RWPE1 (cell line): ENCODE data around the gene ST7.

Experiments
- CTCF ChIA-PET: fragments of 350-600 bp; sonication (Branson Sonifier 250); formaldehyde crosslinking; extraction: SDS; loops from one replicate; lab custom pipeline; 2021; lab: Yijun Ruan, JAX
- POLR2A ChIA-PET: fragments of 400-600 bp; formaldehyde crosslinking; extraction: SDS; loops from one replicate; lab custom pipeline; 2020; ENCODE audit warnings: antibody characterized with exemption; ENCODE audit not compliant: low non-redundant PET; lab: Yijun Ruan, JAX
- DNase-seq: peaks from one replicate; pipeline ENCODE4 v3.0.0; 2012; ENCODE audit warnings: low spot score
- H3K27ac ChIP-seq: fragments of 450-650 bp; 2 replicates; pipeline ENCODE4 v1.5.1; 2017
- TF ChIP-seq, protein P1 (sequence below): fragments of 450-650 bp; conservative IDR thresholded peaks from 2 replicates; pipeline ENCODE4 v1.5.1; 2017; ENCODE audit warnings: low read depth, mild to moderate bottlenecking

ST7 gene

DNA sequence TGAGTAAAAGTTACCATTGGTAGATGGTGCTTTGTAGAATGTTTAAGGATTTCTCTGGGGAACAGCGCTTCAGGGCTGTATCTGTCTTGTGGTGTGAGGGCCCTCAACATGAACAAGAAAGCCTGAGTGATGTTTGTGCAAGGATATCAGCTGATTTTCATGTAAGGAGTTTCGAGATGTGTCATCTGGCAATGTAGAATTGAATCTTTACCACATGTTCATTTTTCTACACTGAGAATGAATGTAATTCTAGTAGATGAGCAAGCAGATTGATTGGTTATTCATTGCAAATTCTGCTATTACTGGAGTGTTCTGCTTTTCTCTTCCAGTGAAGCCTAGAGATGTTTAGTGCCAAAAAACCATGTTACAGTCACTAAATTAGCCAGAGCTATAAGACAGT is 87.7 kb downstream of the ST7 start:
- DNase-seq = no peak
- TF ChIP-seq, protein P1, sequence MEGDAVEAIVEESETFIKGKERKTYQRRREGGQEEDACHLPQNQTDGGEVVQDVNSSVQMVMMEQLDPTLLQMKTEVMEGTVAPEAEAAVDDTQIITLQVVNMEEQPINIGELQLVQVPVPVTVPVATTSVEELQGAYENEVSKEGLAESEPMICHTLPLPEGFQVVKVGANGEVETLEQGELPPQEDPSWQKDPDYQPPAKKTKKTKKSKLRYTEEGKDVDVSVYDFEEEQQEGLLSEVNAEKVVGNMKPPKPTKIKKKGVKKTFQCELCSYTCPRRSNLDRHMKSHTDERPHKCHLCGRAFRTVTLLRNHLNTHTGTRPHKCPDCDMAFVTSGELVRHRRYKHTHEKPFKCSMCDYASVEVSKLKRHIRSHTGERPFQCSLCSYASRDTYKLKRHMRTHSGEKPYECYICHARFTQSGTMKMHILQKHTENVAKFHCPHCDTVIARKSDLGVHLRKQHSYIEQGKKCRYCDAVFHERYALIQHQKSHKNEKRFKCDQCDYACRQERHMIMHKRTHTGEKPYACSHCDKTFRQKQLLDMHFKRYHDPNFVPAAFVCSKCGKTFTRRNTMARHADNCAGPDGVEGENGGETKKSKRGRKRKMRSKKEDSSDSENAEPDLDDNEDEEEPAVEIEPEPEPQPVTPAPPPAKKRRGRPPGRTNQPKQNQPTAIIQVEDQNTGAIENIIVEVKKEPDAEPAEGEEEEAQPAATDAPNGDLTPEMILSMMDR = no peak
- no peak overlapping the region for H3K27ac ChIP-seq
- POLR2A ChIA-PET = no interaction called here
- CTCF ChIA-PET = no interaction called here

DNA sequence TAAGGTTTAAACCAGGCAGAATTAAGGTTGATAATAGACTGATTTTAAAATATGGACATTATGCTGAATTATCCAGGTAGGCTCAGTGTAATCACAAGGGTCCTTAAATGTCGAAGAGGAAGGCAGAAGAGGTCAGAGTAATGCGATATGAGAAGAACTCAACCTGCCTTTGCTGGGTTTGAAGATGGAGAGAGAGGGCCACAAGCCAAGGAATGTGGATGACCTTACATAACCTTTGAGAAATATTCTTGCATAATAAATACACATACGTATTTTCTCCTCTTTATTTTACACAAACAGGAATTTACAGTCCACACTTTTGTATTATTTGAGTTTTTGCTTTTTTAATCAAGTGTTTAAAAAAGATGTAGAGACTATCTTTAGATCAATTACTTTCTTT is 88.5 kb downstream of the ST7 start:
- no peak for DNase-seq
- ChIA-PET CTCF (no interaction called here), POLR2A (no interaction called here)
- TF ChIP-seq, protein P1 = no peak
- H3K27ac ChIP-seq = no peak overlapping the region

DNA sequence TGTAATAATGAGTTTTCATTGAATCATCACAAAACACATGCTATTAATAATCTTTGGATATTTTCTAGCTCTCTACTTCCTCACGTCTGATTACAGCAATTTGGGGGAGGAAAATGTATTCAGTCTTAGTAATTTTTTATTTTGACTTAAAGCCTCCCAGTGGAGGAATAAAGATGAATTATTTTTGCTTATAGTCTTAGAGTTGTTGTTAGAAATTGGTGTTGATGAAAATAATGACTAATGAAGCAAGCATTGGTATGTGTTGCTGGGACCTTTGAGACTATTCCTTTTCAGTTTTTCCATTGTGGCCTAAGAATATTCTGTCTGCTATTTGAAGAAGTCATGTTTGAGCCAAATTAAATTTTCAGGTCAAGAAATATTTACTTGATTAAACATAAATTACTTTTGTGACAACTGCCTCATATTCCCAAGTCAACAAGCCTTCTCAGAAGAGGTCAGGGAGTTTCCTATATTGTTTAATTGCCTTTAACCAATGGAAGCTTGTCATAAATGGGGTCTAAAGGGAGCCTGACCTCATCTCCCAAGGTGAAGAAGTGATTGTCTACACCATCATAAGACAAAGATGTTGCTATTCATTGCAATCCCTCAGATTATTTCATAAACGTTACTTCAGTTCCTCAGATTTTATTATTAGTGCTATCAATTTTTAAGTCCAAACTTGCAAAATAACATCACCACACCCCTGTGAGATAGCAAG is 90.0 kb downstream of the ST7 start:
- DNase-seq = no peak
- POLR2A ChIA-PET = no interaction called here

DNA sequence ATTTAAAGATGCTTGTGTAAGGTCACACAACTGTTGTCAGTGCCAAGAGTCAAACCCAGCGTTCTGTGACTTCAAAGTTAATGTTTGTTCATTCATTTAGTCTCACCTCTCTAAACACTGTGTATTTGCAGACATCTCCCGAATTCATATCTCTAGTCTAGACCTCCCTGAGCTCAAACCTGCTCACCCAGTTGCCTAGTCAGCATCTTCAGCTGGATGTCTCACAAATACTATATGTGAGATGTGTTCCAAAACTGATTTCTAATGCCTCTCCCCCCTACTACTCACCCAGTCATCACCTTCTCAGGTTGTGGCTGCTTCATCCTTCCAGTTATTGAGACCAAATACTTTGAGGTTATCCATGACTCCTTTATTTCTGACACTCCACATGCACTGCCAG is 91.4 kb downstream of the ST7 start:
- ChIA-PET CTCF (interaction anchor here (0.8 kb wide), 1 partner anchor 330 kb away, joined by 4 read pairs; no protein-coding TSS in a partner anchor), POLR2A (no interaction called here)
- TF ChIP-seq, protein P1 = no peak
- DNase-seq = no peak
- no peak overlapping the region for H3K27ac ChIP-seq

More for the DNA sequence above, 90.0 kb downstream of the ST7 start:
- CTCF ChIA-PET = no interaction called here
- H3K27ac ChIP-seq = no peak overlapping the region
- TF ChIP-seq, protein P1 = no peak

DNA sequence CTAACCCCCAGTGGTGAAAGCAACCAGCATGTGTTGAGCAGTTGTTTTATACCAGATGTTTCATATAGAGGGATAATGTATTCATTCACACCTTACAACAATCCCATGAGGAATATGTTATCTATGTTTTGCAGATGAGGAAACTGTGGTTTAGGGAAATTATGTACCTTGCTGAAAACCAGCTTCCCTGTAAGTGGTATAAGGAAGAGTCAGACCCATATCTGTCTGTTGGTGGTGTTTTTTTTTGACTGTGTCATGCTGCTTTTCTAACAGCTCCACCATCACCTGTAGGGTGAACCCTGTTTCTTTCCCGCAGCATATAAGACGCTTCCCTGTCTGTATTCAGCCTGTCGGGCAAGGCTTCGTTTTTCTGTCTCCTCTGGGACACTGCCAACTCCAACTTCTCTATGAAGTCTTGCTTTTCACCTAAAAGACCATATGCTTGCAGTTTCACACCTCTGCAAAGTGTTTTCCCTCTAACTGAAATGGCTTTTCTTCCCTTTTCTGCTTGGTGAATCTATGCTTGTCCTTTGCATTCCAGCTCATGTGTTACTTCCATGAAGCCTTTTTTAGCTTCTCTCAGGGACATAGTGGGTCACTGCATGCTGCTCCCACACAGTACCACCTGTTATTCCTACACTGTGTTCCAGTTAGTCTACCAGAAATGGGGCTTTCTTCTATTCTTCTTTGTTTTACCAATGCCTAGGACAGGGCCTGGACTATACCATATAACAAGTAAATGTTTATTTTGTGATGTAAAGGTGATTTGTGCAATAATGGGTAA is 92.8 kb downstream of the ST7 start:
- CTCF ChIA-PET = interaction anchor here (0.5 kb wide), 1 partner anchor 86 kb away, joined by 3 read pairs; no protein-coding TSS in a partner anchor
- no peak overlapping the region for H3K27ac ChIP-seq
- DNase-seq = no peak
- POLR2A ChIA-PET = no interaction called here
- TF ChIP-seq, protein P1 = no peak

DNA sequence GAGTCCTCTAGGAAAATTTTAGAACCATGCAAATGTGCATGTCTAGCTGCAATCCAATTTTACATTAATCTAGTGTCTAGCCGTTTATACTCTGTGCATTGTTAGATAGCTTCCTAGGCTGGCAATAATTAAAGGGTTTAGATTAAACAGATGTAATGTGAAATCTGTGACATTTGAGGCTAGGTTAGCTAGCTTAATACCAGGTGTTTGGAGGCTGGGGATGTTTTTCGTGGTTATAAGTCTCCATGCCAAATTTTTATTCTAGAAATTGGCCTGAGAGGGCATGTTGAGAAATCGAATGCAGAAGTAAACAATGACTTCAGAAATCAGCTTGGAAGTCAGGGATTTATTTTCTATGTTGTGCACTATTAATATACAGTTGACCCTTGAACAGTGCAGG is 94.2 kb downstream of the ST7 start:
- H3K27ac ChIP-seq = no peak overlapping the region
- no peak for DNase-seq
- TF ChIP-seq, protein P1 = no peak
- CTCF ChIA-PET = no interaction called here
- POLR2A ChIA-PET = no interaction called here
